Astrocyte (in vitro differentiated cells and primary cell): Measurements from ENCODE around the gene GON4L. TPM values are rescaled to one million over a fixed set of nuclear protein-coding genes. Genes with fewer than 3 reads are reported as not detected.
A peak's percentile ranks its signal among the peaks of the same experiment; 100 is the strongest.
"Not testable (repeated sequence)": the region's sequence is repeated elsewhere in the genome, so short reads cannot be mapped to it uniquely, and the experiment has no call there.

Experiments used
- DNase-seq: peaks from one replicate; pipeline ENCODE4 v3.0.0-alpha.2; 2010; ENCODE audit warnings: low read depth
- FAIRE-seq: peaks from 2 replicates; lab custom pipeline; 2011; peaks lifted over from hg19 to GRCh38; lab: Jason Lieb, UNC
- H2AFZ ChIP-seq: 2 replicates; pipeline ENCODE4 v1.6.0; 2012; ENCODE audit warnings: low read depth, low read length, inconsistent platforms
- H3K27ac ChIP-seq: 2 replicates; pipeline ENCODE4 v1.5.1; 2011; ENCODE audit warnings: low read depth, low read length, inconsistent platforms
- H3K27me3 ChIP-seq: 2 replicates; pipeline ENCODE4 v1.6.0; 2011; ENCODE audit warnings: low read length, inconsistent platforms; ENCODE audit not compliant: insufficient read depth
- H3K36me3 ChIP-seq: 2 replicates; pipeline ENCODE4 v1.5.1; 2011; ENCODE audit warnings: low read length, inconsistent platforms; ENCODE audit not compliant: insufficient read depth
- H3K4me1 ChIP-seq: 2 replicates; pipeline ENCODE4 v1.5.1; 2011; ENCODE audit warnings: low read length, inconsistent platforms; ENCODE audit not compliant: insufficient read depth
- H3K4me2 ChIP-seq: 2 replicates; pipeline ENCODE4 v1.6.0; 2012; ENCODE audit warnings: low read length, inconsistent platforms
- H3K4me3 ChIP-seq: 2 replicates; pipeline ENCODE4 v1.5.1; 2011; ENCODE audit warnings: low read depth, mild to moderate bottlenecking, low read length, inconsistent platforms; ENCODE audit not compliant: insufficient read depth
- H3K79me2 ChIP-seq: 2 replicates; pipeline ENCODE4 v1.6.0; 2012; ENCODE audit warnings: mild to moderate bottlenecking, low read length, inconsistent platforms; ENCODE audit not compliant: insufficient read depth
- H3K9ac ChIP-seq: 2 replicates; pipeline ENCODE4 v1.6.0; 2012; ENCODE audit warnings: mild to moderate bottlenecking, low read length, inconsistent platforms
- H3K9me3 ChIP-seq: 2 replicates; pipeline ENCODE4 v1.5.1; 2012; ENCODE audit warnings: low read depth, mild to moderate bottlenecking, low read length, inconsistent platforms; ENCODE audit not compliant: insufficient read depth
- H4K20me1 ChIP-seq: 2 replicates; pipeline ENCODE4 v1.6.0; 2012; ENCODE audit warnings: low read length, inconsistent platforms; ENCODE audit not compliant: insufficient read depth
- H3K27ac Mint-ChIP-seq: one replicate; pipeline ENCODE4 v1.8.0; 2021; ENCODE audit warnings: mild to moderate bottlenecking, mixed read lengths; ENCODE audit not compliant: unreplicated experiment
- H3K27me3 Mint-ChIP-seq: one replicate; pipeline ENCODE4 v1.8.0; 2021; ENCODE audit warnings: low read depth, mixed read lengths; ENCODE audit not compliant: unreplicated experiment
- H3K36me3 Mint-ChIP-seq: one replicate; pipeline ENCODE4 v1.8.0; 2021; ENCODE audit warnings: low read depth, mixed read lengths; ENCODE audit not compliant: unreplicated experiment
- H3K4me1 Mint-ChIP-seq: one replicate; pipeline ENCODE4 v1.8.0; 2021; ENCODE audit warnings: low read depth, mixed read lengths; ENCODE audit not compliant: unreplicated experiment
- H3K4me3 Mint-ChIP-seq: one replicate; pipeline ENCODE4 v1.8.0; 2021; ENCODE audit warnings: mild to moderate bottlenecking, moderate library complexity, mixed read lengths; ENCODE audit not compliant: unreplicated experiment
- H3K9me3 Mint-ChIP-seq: one replicate; pipeline ENCODE4 v1.8.0; 2021; ENCODE audit warnings: mild to moderate bottlenecking, mixed read lengths; ENCODE audit not compliant: unreplicated experiment
- CTCF ChIP-seq: IDR thresholded peaks from 2 replicates; pipeline ENCODE4 v1.5.1; 2011; ENCODE audit warnings: low read depth, mild to moderate bottlenecking, inconsistent platforms, low read length, moderate library complexity; ENCODE audit not compliant: insufficient read depth
- EZH2 ChIP-seq: IDR thresholded peaks from 2 replicates; pipeline ENCODE4 v1.6.1; 2012; ENCODE audit warnings: mild to moderate bottlenecking, low read length, inconsistent platforms; ENCODE audit not compliant: insufficient read depth
- total RNA-seq: library from RNA; stranded (reverse); gene quantifications from 2 replicates; pipeline ENCODE4 v1.2.1, GENCODE V29; 2021

The GON4L gene
- total RNA-seq, 1 donor from 2014 or later = 52.8 TPM

DNA sequence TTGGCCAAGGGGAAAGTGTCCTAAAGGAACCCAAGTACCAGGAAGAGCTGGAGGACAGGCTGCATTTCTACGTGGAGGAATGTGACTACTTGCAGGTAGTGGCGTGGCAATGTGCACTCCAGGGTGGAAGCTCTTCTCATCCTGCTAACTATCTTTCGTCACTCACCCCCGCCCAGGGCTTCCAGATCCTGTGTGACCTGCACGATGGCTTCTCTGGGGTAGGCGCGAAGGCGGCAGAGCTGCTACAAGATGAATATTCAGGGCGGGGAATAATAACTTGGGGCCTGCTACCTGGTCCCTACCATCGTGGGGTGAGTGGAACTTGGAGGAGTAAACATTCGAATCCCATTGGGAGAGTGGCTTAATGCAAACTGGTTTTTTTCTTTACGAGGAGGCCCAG is 109.4 kb downstream of the GON4L start:
- Mint-ChIP-seq H3K36me3 (peaks cover 13% of the 10 kb centered on the region), H3K4me3 (peak overlapping the region; percentile 20)
- H3K9me3 ChIP-seq, H2AFZ ChIP-seq, H3K79me2 ChIP-seq, H3K9me3 Mint-ChIP-seq, H3K4me3 ChIP-seq, H3K9ac ChIP-seq, H3K27ac Mint-ChIP-seq, H4K20me1 ChIP-seq, H3K27ac ChIP-seq, H3K27me3 Mint-ChIP-seq, DNase-seq, FAIRE-seq, H3K4me1 Mint-ChIP-seq, H3K27me3 ChIP-seq, H3K4me2 ChIP-seq, H3K4me1 ChIP-seq: not testable (repeated sequence)
- peaks cover 21% of the 10 kb centered on the region for H3K36me3 ChIP-seq

DNA sequence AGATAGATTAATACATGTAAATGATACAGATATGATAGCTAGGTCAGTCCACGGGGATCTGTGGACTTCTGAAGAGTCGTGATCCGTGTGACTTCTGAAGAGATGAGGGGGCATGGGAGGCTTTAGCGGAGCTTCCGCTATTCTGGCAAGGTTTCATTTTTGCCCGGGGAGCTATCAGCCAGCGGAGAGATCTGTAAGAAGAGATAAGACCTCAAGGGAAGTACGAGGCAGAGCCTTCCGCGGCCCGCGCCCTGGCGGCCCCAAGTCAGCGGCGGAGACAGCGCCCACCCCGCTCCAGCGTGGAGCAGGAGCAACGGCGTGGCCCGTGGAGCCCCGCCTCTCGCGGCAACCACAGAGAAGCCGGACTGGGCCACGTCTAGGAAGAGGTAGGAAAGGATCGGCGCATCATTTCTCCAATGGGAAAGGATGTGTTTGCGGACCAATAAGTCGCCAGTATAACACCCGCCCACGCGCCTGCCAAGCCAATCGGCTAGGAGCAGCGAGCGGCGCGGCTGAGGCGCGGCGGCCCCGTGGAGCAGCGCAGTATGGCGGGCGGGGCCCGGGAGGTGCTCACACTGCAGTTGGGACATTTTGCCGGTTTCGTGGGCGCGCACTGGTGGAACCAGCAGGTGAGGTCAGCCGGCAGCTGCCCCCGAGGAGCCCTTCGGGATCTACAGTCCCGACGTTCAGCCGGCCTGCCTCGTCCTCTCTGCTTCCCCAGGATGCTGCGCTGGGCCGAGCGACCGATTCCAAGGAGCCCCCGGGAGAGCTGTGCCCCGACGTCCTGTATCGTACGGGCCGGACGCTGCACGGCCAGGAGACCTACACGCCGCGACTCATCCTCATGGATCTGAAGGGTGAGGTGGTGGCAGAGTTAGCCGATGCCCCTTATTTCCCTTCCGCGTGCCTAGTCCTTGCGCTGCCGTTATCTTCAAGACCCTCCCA is 111.5 kb downstream of the GON4L start:
- H3K9me3 Mint-ChIP-seq, H3K79me2 ChIP-seq, H3K9me3 ChIP-seq, H3K27me3 ChIP-seq, FAIRE-seq, H3K4me1 Mint-ChIP-seq, H4K20me1 ChIP-seq, H3K27me3 Mint-ChIP-seq, H3K4me1 ChIP-seq: not testable (repeated sequence)
- H3K27ac ChIP-seq = peak overlapping the region; percentile 63
- H3K4me3 ChIP-seq = peak overlapping the region; percentile 66
- Mint-ChIP-seq H3K4me3 (peak overlapping the region; percentile 89), H3K36me3 (peaks cover 11% of the 10 kb centered on the region), H3K27ac (peak overlapping the region; percentile 87)
- peak; percentile 99 for DNase-seq
- H3K9ac ChIP-seq = peak overlapping the region; percentile 83
- H3K4me2 ChIP-seq = peak overlapping the region; percentile 84
- H3K36me3 ChIP-seq = peaks cover 11% of the 10 kb centered on the region
- peak overlapping the region; percentile 16 for H2AFZ ChIP-seq

DNA sequence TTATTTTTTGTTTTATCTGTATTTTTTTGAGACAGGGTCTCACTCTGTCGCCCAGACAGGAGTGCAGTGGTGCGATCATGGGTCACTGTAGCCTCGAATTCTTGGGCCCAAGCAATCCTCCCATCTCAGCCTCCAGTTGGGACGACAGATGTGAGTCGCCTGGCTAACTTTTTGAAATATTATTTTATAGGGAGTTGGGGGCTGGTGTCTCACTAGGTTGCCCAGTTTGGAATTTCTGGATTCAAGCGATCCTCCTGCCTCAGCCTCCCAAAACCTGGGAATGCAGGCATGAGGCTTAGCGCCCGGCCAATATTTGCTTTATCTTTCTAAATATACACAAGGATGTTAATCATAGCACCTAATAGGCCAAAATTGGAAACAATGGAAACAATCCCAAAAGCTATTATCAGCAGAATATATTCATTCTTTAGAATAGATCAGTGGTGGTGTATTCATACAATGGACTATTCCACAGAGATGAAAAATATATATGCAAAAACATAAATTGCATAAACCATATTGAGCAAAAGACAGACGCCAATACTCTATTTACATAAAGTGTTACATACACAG is 112.2 kb downstream of the GON4L start:
- H3K27ac ChIP-seq = peak overlapping the region; percentile 63
- H3K9ac ChIP-seq = peak overlapping the region; percentile 83
- peaks cover 11% of the 10 kb centered on the region for H3K36me3 ChIP-seq
- H3K27ac Mint-ChIP-seq = peak overlapping the region; percentile 87
- no peaks in the 10 kb centered on the region for H4K20me1 ChIP-seq
- no peaks in the 10 kb centered on the region for H3K9me3 ChIP-seq
- no peaks in the 10 kb centered on the region for H3K4me1 Mint-ChIP-seq
- no peaks in the 10 kb centered on the region for H3K27me3 ChIP-seq
- no peak for TF ChIP-seq CTCF
- TF ChIP-seq EZH2 = no peak
- H3K4me2 ChIP-seq = peak overlapping the region; percentile 84
- H3K4me1 ChIP-seq = no peaks in the 10 kb centered on the region
- no peaks in the 10 kb centered on the region for H3K27me3 Mint-ChIP-seq
- FAIRE-seq = no peak
- no peaks in the 10 kb centered on the region for H3K9me3 Mint-ChIP-seq
- peak overlapping the region; percentile 66 for H3K4me3 ChIP-seq
- DNase-seq = no peak
- peak overlapping the region; percentile 89 for H3K4me3 Mint-ChIP-seq
- peaks cover 9% of the 10 kb centered on the region for H3K36me3 Mint-ChIP-seq
- peak overlapping the region; percentile 16 for H2AFZ ChIP-seq
- H3K79me2 ChIP-seq = peaks cover 3% of the 10 kb centered on the region
